GM12874 (cell line): ENCODE results near the gene FAM13A.

Experiments
- TF ChIP-seq, protein P1 (sequence below): IDR thresholded peaks from 2 replicates; pipeline ENCODE4 v1.5.1; 2011; ENCODE audit warnings: low read depth, mild to moderate bottlenecking, control low read depth, low read length, moderate library complexity; ENCODE audit not compliant: insufficient read depth

FAM13A gene

DNA sequence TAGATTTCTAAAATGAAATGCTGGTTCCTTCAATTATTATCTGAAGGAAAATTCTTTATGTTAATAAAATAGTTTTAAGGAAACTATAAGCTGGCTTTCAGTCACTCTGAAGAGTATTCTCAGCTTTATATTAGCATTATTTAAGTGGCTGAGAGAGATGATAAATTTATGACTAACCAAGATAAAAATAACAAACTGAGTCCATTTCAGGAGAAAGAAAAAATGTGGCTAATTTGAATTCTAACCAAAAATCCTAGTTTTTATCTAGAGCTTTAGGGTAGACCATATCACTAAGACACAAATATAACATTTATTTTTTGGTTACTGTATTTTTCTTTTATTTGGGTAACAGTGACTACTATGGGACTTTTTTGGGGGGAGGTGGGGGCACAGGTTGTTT is 299.9 kb downstream of the FAM13A start:
- TF ChIP-seq, protein P1, sequence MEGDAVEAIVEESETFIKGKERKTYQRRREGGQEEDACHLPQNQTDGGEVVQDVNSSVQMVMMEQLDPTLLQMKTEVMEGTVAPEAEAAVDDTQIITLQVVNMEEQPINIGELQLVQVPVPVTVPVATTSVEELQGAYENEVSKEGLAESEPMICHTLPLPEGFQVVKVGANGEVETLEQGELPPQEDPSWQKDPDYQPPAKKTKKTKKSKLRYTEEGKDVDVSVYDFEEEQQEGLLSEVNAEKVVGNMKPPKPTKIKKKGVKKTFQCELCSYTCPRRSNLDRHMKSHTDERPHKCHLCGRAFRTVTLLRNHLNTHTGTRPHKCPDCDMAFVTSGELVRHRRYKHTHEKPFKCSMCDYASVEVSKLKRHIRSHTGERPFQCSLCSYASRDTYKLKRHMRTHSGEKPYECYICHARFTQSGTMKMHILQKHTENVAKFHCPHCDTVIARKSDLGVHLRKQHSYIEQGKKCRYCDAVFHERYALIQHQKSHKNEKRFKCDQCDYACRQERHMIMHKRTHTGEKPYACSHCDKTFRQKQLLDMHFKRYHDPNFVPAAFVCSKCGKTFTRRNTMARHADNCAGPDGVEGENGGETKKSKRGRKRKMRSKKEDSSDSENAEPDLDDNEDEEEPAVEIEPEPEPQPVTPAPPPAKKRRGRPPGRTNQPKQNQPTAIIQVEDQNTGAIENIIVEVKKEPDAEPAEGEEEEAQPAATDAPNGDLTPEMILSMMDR = no peak

DNA sequence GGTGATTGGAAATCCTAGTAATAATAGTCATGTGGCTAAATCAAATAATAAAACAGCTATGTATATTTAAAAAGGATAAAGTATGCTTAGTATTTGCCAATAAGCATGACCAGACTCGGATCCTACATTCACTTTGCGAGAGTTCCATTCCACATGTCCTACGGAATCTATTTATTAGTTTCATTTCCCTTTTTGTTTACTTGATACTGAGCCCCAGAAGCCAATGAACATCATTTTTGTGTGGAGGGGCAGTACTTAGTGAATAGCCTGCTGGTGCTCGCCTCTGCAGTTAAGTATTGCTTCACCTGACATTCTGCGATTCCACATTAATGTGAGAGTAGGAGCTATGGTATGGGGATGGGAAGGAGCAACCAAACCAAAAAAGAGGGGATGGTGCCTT is 300.8 kb downstream of the FAM13A start:
- TF ChIP-seq, protein P1 = no peak

DNA sequence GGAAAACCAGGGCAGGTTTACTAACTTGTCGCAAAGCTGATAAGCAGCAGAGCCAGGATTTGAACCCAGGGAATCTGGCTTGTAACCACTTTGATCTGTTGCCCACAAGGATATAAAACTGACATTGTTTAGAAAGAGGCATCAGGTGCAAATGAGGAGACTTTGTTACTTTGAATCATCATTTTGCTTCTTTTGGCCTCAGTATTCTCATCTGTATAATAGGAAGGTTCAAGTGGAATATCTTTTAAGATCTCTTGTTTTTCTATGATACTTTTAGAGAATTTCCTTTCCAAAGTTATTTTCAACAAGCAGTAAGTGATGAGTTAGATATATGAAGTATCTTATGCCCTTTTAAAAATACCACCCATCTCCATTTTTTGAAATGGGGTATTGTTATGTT is 301.5 kb downstream of the FAM13A start:
- TF ChIP-seq, protein P1 = no peak

DNA sequence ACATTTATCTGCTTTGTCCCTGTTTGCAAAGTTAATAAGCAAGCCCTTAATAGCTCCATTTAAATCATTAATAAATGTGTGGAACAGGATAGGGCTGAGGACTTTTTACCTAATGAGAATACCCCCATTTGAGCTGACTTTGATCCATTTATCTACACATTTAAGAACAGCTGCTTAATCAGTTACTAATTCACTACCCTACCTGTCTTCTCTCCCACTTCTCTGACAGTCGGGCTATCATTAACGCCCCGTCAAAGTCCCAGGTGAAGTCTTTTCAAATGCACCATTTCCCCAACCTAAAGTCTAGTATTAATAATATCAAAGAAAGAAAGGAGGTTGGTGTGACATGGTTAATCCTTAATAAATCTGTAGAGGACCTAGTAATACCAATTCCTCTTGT is 302.2 kb downstream of the FAM13A start:
- TF ChIP-seq, protein P1 = no peak

DNA sequence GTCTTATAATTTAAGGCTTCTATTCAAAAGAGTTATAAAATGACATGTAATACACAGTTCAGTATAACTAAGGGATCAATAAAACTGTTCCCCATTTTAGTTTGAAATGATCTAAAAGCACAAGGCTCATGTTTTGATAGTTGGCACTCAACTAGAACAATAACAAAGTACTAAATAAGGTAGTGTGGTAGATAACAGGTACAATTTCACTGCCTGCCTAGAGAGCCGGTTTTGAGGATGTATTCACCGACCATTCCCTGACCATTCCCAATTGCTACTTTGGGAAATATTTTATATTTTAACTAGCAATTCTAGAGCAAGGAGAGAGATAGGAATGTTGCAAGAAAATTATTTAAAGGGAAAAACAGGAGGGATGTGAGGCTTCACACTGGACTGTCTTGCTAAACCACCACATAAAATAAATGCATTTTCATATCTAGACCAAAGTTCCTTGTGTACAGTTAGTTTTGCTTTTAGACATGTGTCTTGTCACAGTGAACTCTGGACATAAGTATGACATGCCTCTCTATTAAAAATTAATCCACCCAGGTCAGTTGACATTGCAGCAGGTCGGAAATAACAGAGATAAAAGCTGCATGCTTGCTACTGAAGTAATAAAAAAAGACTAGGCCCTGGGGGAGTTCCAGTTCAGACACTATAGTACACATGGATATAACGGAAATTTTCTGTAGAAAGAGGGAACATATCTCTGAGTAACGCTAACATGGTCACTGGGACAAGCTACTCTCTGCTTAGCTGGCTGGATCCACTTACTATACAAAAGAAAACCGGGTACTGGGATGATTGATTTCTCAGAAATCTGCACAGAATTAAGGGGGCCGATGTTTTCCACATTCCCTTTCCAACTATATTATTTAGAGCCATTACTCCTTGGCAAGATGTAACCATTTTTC is 303.1 kb downstream of the FAM13A start:
- TF ChIP-seq, protein P1 = no peak

DNA sequence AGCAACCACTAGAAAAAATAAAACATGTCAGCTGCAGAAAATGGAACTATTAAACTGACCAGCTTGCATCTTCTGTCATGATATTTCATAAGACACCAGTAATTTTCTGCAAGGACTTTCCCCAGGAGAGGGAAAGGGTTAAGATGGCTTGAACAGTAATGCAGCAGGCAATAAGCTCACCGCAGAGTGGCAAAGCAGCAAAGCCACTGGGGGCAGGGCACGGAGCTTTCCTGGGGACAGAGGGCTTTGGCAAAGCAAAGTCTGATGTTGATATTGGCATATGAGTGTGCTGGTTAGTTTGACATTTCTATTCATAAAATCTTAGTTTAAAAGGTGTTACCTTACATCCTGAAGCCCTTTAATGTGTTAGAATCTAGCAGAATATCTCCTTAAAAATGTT is 304.2 kb downstream of the FAM13A start:
- TF ChIP-seq, protein P1 = no peak

DNA sequence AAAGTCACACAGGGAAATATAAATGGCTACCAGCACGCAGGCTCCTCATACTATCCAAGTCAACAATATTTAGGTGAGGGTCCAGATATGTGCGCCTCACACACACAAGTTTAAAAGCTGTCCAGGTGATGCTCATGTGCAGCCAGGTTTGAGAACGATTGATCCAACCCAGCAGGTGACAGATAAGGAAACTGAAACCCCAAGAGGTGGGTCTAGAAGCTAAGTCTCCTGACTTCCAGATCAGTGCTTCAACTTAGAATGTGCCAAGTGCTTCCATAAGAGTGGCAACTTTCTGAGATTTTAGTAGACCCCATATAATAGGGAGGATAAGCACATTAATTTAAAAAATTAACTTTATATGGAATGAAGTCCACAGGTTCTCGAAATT is 304.9 kb downstream of the FAM13A start:
- TF ChIP-seq, protein P1 = no peak
